ENCODE data around the gene IGIP.

GRCh38 chr5:140108093-140109017 is 17.4 kb upstream of the IGIP start:
- TF ChIP-seq CTCF (IDR thresholded peaks at IDR 0.05) (no peak), SMAD4 (CRISPR knock-in tag; IDR thresholded peaks at IDR 0.05) (no peak), HMGXB4 (CRISPR knock-in tag; IDR thresholded peaks at IDR 0.05) (no peak), ESRRA (CRISPR knock-in tag; IDR thresholded peaks at IDR 0.05; ENCODE audit: borderline replicate concordance) (no peak), USF2 (CRISPR knock-in tag; IDR thresholded peaks at IDR 0.05) (no peak), FOXP1 (CRISPR knock-in tag; IDR thresholded peaks at IDR 0.05; ENCODE audit: borderline replicate concordance) (no peak), OVOL2 (CRISPR knock-in tag; IDR thresholded peaks at IDR 0.05; ENCODE audit: borderline replicate concordance) (no peak), FOXK1 (CRISPR knock-in tag; IDR thresholded peaks at IDR 0.05) (no peak), STAT6 (CRISPR knock-in tag; conservative IDR thresholded peaks at IDR 0.05; ENCODE audit: low read depth) (no peak)

Data from WTC11 (cell line).